ENCODE measurements around the gene ACBD4.

ACBD4 gene

GRCh38 chr17:45114117-45114932 lies 21.2 kb upstream of the ACBD4 start:
- no peak for DNase-seq (ENCODE audit: low read depth)
- TF ChIP-seq, protein P1, sequence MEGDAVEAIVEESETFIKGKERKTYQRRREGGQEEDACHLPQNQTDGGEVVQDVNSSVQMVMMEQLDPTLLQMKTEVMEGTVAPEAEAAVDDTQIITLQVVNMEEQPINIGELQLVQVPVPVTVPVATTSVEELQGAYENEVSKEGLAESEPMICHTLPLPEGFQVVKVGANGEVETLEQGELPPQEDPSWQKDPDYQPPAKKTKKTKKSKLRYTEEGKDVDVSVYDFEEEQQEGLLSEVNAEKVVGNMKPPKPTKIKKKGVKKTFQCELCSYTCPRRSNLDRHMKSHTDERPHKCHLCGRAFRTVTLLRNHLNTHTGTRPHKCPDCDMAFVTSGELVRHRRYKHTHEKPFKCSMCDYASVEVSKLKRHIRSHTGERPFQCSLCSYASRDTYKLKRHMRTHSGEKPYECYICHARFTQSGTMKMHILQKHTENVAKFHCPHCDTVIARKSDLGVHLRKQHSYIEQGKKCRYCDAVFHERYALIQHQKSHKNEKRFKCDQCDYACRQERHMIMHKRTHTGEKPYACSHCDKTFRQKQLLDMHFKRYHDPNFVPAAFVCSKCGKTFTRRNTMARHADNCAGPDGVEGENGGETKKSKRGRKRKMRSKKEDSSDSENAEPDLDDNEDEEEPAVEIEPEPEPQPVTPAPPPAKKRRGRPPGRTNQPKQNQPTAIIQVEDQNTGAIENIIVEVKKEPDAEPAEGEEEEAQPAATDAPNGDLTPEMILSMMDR (conservative IDR thresholded peaks at IDR 0.05; ENCODE audit: control insufficient read depth, insufficient read depth, low read depth, low read length) = no peak
- H3K4me3 ChIP-seq (ENCODE audit: control insufficient read depth, low read depth, low read length) = no peak overlapping the region

GRCh38 chr17:45115015-45115625 lies 20.4 kb upstream of the ACBD4 start:
- no peak overlapping the region for H3K4me3 ChIP-seq (ENCODE audit: control insufficient read depth, low read depth, low read length)
- DNase-seq (ENCODE audit: low read depth) = no peak
- TF ChIP-seq, protein P1 (conservative IDR thresholded peaks at IDR 0.05; ENCODE audit: control insufficient read depth, insufficient read depth, low read depth, low read length) = no peak

DNA sequence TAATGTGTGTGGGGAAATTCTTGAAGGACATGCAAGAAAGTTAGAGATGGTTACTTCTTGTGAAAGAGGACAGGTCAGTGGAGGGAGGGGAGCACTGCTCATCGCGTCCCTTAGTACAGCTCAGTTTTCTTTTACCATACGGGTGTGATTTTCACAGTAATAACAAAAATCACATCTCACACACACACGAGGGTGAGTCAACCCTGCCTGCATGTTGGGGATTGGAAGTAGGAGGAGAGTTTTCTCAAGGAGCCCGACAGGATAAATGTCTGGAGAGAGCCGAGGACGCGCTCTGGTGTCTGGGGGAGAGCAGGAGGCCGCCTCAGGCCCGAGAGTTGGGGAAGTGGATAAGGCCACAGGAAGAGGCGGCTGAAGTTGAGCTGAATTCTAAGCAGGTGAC lies 19.6 kb upstream of the ACBD4 start:
- no peak overlapping the region for H3K4me3 ChIP-seq (ENCODE audit: control insufficient read depth, low read depth, low read length)
- DNase-seq (ENCODE audit: low read depth) = no peak
- TF ChIP-seq, protein P1 (conservative IDR thresholded peaks at IDR 0.05; ENCODE audit: control insufficient read depth, insufficient read depth, low read depth, low read length) = no peak

- no peak for DNase-seq (ENCODE audit: low read depth)
- no peak overlapping the region for H3K4me3 ChIP-seq (ENCODE audit: control insufficient read depth, low read depth, low read length)
- TF ChIP-seq, protein P1 (conservative IDR thresholded peaks at IDR 0.05; ENCODE audit: control insufficient read depth, insufficient read depth, low read depth, low read length) = no peak
Measured at GRCh38 chr17:45116434-45117016, 19.0 kb upstream of the ACBD4 start.

- no peak overlapping the region for H3K4me3 ChIP-seq (ENCODE audit: control insufficient read depth, low read depth, low read length)
Measured at GRCh38 chr17:45117334-45117733, 18.2 kb upstream of the ACBD4 start.

GRCh38 chr17:45117848-45118646 lies 17.4 kb upstream of the ACBD4 start:
- TF ChIP-seq, protein P1 (conservative IDR thresholded peaks at IDR 0.05; ENCODE audit: control insufficient read depth, insufficient read depth, low read depth, low read length) = no peak
- no peak for DNase-seq (ENCODE audit: low read depth)
- H3K4me3 ChIP-seq (ENCODE audit: control insufficient read depth, low read depth, low read length) = no peak overlapping the region

More at GRCh38 chr17:45117334-45117733, 18.2 kb upstream of the ACBD4 start:
- DNase-seq (ENCODE audit: low read depth) = no peak
- TF ChIP-seq, protein P1 (conservative IDR thresholded peaks at IDR 0.05; ENCODE audit: control insufficient read depth, insufficient read depth, low read depth, low read length) = no peak
